H1 (cell line): Measurements from ENCODE around the gene NUAK1. TPM values are rescaled to one million over a fixed set of nuclear protein-coding genes. Genes with fewer than 3 reads are reported as not detected.

ENCODE experiments used
- CHD1 ChIP-seq: IDR thresholded peaks from 2 replicates; pipeline ENCODE4 v1.6.1; 2012; ENCODE audit warnings: low read depth, low read length, improper control_type of control experiment
- HDAC6 ChIP-seq: IDR thresholded peaks from one replicate; pipeline ENCODE4 v1.7.1; 2012; ENCODE audit warnings: low read depth, mild to moderate bottlenecking, inconsistent platforms, low read length, moderate library complexity
- MAFK ChIP-seq: IDR thresholded peaks from 2 replicates; pipeline ENCODE4 v1.6.1; 2012; ENCODE audit warnings: low read depth, mild to moderate bottlenecking, improper control_type of control experiment, low read length
- NRF1 ChIP-seq: IDR thresholded peaks from 2 replicates; pipeline ENCODE4 v1.6.1; 2011; ENCODE audit warnings: mild to moderate bottlenecking, low read depth, low read length, improper control_type of control experiment
- RFX5 ChIP-seq: IDR thresholded peaks from 2 replicates; pipeline ENCODE4 v1.6.1; 2011; ENCODE audit warnings: low read depth, low read length, improper control_type of control experiment, borderline replicate concordance
- SP1 ChIP-seq: IDR thresholded peaks from 2 replicates; pipeline ENCODE4 v1.6.1; 2011; ENCODE audit warnings: low read depth, low read length
- polyA plus RNA-seq, 7 experiments: library from polyadenylated mRNA; depleted of rRNA in 3 of 7; stranded (reverse) in 5 of 7; unstranded in 2 of 7; fragments of >200 nt in 5 of 7; fragments of 200-250 nt in 2 of 7; gene quantifications; 1 replicate in 5 of 7; 2 replicates in 1 of 7; 4 replicates in 1 of 7; pipeline versions ENCODE4 v1.2.1 to v1.2.3, GENCODE V29; 2011 to 2013; ENCODE audit warnings: missing spikeins in 2 of 7, mixed read lengths in 2 of 7
- total RNA-seq: library from RNA; stranded (reverse); fragmentation: NEBNext Ultra II Directional; extraction: Animal tissue kit (Norgen Biotek cat#: 25700); gene quantifications from 2 replicates; pipeline ENCODE4 v1.2.1, GENCODE V29; 2021

NUAK1 gene
- total and polyA plus RNA-seq, 2 of the 8 experiments (the other 6 are each of a cell fraction or from before 2014, with no cell fraction given): 6.7 to 18.2 TPM

DNA sequence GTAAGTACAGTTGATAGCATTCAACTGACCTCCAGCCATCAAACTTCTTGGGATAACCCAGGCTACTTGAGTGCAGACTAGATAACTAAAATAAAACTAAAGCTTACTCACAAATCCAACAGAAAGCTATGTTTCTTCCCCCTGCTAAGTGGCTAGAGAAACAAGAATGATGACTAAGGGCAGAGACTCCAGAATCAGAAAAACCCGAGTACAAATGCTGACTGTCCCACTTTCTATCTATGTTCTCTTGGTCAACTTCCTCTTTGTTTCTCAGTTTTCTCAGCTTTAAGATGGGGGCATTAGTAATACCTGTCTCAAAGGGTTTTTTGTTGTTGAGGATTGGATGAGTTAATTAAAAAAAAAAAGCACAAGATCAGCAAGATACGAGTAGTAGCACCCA is 6.1 kb upstream of the NUAK1 start (continued):
- TF ChIP-seq CHD1 (no peak), NRF1 (no peak), SP1 (no peak), MAFK (no peak), HDAC6 (no peak), RFX5 (no peak)
